HG03457 (cell line): ENCODE results near the gene P4HA1.
A peak's percentile ranks its signal among the peaks of the same experiment; 100 is the strongest.
"Not testable (repeated sequence)": the region's sequence is repeated elsewhere in the genome, so short reads cannot be mapped to it uniquely, and the experiment has no call there.

Experiments used
- ATAC-seq: cut with Tn5 transposase; IDR thresholded peaks from one replicate; pipeline ENCODE4 v1.9.1; 2021; ENCODE audit warnings: moderate number of reproducible peaks; ENCODE audit not compliant: unreplicated experiment

Gene P4HA1

DNA sequence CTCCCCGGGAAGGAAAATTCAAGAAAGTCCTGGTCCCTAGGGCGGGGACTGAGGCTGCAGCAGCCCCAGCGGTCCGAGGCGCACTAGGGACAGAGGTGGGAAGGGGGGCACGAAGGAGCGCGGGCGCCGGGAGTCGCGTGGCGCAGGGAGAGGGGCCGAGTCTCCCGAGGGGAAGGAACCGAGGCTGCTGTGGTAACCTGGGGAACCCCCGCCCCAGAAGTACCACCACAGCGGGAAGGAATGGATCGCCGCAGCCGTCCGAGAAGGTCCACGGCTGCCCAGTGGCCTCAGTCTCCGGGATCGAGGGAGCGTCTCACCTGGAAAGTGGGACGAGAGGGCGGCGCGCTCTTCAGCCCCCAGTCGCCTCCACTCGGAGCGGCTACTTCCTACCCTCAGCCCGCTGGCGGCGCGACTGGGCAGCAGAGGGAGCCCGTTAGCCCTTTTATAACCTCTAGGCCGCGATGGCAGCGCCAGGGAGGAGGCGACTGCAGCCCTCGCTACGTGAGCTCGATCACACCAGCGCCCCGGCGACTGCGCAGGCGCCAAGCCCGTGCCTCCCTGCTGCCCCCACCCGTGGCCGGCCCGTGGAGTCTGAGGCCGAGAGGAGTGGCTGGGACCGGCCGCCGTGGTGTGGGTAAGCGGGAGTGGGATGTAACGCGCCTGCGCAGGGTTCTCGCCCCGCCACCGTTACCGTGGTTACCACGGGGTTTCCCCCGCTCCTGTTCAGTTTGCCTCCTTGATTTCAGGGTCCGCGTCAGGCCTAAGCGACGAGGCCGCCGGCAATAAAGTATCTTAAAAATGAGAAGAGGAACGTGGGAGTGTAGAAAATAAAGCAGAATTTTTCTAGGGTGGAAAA lies at the start of gene P4HA1:
Gene P4HA1 (minus strand): TSS at position 418 of the 856 bp plus-strand sequence. CDS start 21,983 bp downstream, outside the sequence.
- peak; percentile 70 for ATAC-seq

DNA sequence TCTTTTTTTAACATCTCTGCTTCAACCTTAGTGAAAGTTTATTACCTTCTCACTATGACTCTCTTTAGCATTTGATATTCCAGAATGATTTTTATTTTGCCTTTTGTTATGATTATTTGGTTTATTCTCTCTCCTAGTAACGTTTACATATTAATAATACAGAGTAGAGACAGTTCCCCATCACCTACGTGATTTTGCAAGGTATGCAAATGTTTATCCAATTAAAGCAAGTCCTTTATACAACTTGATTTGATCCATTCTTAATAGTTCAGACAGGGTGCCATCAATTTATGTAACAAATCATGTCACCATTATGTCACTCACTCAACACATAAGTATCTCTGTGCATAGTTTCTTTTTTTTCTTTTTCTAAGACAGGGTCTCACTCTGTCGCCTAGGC lies 44.9 kb upstream of the P4HA1 start:
- no peak for ATAC-seq

DNA sequence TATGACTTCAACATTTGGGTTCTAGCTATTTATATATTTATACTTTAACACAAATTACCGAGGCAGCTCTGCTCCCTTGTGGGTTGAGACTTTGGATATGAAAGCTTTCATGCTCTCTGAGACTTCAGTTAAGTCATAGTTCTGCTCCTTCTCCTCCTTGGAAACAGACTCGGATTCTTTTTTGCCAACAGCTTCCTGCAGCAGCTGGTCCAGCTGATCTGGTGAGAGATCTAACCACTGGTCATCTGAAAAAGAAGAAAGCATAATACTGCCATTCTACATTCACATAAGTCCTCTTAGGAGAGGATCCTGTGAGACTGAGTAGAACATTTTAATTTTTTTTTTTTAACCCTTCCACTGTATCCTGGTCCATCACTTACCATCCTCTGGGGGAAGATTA lies 42.6 kb upstream of the P4HA1 start:
- no peak for ATAC-seq

DNA sequence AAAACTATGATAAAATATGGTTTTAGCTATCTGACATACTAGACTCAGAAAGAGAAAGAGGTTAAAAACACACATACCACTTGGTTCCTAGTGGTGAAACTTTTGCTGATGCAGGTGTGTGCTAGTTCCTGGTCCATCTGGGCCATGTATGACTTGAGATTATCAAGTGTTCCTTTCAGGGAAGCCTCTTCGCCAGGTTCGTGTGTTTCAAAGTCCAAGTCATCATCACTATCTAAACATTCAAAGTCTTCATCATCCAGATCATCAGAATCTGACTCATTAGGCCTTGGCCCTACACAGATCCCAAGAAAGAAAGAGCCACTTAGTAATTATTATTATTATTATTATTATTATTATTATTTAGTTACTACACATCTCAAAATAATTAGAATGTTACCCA lies 40.0 kb upstream of the P4HA1 start:
- no peak for ATAC-seq

DNA sequence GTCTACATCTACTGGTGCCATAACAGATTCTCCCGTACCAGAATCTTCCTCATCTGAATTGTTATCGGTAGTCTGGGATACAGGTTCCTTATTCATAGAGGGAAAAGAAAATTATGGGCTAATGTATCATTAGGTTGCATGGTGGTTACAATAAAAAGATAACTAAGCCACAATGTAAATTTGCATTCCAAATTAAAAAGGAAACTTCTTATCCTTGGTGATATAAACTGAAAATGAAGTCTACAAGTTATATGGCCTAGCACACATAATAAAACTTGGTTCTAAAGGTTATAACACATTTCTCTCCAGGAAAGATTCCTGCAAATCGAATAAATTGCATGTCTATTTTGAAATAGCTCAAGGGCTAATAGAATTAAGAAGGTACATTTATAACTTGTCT lies 38.1 kb upstream of the P4HA1 start:
- no peak for ATAC-seq

DNA sequence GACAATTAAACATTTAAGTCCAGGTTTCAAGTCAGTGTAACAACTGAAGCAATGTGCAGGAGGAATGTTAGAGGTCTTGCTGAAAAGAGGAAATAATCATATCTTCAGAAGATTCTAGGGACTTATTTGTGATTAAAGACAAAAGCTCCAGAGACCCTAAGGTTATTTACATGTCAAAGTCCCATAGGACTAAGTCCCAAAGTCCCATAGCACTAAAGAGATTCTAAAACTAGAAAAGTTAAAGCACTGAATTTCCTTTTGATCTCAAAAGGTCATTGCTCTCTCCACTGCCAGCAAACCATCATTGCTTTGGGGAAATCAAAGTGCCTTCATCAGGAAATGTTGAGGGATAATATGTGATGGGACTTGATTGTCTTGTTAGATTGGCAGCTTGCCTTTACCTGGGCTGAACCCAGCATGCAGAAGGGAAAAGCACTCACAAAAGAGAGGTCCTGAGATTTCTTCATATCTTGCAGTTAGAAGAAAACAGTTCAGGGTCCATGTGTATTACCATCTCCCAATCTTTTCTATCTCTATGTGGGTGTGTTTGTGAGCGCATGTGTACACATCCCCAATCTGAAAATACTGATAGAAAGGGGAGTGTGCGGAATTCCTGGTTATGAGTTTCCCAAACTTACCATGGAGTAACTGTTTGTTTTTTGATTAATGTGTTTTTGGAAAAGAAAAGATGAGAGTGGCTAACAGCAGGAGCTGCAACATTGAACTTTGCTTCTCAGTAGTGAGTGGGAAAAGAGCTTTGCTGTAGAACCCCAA lies 35.4 kb upstream of the P4HA1 start:
- ATAC-seq = no peak

DNA sequence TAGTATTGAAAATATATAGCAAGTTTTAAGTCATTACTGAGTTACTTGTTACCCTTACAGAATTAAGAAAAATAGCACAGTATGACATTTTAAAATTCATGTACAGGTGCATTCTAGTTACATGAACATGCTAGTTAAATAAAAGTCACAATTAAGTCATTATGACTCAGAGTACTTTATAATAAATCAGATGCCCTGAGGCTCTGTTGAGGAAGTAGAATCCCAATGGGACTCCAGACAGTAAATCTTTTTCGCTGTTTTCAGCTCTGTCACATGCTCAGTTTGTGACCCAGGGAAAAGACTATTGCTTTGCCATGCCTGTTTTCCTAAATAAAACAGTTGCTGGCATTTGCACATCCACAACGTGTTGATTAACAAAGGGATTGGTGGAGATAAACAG lies 34.6 kb upstream of the P4HA1 start:
- ATAC-seq = no peak

DNA sequence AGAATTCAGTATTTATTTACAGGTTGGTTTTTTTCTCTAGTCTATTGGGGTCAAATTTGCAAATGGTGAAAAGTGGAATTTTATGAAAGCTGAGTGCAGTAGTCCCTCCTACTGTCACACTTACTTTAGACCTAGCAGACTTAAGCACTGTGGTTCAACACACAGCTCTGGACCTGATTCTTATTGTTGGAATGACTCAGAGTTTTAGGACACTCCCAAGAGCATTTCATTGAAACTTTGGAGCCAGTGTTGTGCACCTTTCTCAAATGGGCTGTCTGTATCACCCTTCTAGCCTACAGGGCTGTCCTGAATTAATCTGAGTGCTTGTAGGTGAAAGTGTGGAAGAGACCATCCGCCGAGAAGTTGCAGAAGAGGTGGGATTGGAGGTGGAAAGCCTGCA lies 29.7 kb upstream of the P4HA1 start:
- ATAC-seq = no peak

DNA sequence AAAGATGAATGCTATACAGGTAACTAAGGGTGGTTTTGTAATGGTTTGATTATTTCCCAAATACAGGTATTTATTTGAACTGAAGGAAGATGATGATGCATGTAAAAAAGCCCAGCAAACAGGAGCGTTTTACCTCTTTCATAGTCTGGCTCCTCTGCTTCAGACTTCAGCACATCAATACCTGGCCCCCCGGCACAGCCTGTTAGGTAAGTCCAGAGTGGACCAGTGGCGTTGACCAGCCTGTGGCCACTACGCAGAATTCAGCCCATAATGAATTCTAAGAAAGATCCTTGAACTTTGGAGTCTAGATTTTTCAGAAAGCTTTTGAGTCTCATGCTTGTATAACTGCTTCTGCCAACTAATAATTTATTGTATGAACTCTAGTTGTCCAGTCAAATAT lies 23.3 kb upstream of the P4HA1 start:
- ATAC-seq = no peak

DNA sequence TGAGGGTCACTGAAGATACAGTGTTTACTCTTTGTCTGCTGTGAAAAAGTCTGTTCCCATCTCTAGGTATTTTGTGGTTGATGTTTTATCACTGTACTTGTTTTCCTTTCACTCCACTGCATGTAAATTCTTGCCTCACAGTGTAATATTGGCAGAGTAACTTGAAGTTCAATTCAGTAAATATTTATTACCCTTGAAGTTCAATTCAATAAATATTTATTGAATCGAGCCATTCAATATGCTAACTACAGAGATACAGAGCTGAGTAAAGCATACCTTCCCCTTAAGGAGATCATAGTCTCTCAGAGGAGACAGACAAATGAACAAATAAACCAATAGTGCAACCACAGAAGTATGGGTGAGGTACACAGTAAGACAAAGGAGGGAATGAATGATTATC lies 22.8 kb upstream of the P4HA1 start:
- no peak for ATAC-seq

DNA sequence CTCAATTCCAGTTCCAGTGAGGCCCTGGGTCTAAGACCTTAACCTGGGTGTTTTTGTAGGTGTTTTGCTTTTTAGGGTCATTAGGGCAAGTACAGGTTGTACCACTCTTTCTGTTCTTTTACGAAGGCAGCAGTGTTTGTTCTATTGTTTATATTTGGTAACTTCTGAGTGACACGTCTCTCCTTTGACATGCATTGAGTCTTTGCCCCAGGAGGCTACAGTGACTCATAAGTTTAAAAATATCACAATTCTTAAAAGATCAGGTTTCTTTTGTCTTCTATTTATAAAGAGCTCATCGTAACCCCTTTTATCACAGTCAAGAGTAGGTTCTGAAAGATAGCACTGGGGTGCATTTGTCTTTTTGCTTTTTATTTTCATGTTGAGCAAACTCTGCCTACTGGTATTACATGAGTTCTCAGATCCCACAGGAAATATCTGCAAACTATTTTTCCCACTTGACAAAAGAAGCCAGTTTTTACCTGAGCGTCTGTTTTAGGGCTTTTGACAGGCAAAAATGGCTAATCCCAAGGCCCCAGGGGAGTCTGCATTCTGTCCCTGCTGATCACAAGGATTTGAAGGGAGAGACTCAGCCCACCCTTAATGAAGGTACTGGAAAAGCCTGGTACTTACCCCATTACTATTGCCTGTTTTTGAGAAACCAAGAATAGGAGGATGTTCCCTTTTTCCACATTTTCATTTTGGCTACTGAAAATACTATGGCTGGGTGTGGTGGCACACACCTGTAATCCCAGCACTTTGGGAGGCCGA lies 21.5 kb upstream of the P4HA1 start:
- ATAC-seq = no peak

DNA sequence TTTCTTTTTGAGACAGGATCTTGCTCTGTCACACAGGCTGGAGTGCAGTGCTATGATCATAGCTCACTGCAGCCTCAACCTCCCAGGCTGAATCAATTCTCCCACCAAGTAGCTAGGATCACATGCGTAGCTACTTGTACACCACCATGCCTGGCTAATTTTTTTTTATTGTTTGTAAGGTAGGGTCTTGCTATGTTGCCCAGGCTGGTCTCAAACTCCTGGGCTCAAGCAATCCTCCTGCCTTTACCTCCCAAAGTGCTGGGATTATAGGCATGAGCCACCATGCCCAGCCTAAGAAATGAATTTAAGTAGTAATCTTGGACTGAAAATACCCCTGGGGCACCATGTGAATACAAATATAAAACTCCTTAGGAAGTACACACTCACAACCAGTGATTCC lies 19.4 kb upstream of the P4HA1 start:
- ATAC-seq = no peak

DNA sequence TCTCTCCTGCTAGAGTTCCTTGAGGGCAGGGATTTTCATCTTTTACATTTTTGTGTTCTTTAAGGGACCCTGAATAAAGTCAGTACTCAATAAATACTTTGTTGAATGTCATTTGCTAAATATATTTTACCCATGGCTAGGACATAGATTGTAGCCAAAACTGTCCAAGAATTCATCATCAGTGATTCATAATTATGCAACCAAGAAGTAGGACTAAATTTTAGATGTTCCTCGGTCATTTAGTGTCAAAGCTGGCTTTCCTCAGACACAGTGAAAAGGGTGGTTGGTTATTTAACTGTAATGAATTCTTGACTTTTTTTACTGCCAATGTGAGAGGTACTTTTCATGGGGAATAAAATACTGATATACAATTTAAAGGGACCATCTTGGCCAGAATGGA lies 16.9 kb upstream of the P4HA1 start:
- ATAC-seq = no peak

DNA sequence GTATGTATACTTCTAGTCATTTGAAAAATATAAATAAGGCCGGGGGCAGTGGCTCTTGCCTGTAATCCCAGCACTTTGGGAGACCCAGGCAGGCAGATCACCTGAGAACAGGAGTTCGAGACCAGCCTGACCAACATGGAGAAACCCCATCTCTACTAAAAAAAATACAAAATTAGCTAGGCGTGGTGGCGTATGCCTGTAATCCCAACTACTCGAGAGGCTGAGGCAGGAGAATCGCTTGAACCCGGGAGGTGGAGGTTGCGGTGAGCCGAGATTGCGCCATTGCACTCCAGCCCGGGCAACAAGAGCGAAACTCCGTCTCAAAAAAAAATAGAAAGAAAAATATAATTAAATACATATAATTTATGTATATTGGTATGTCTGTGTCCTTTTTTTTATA lies 15.4 kb upstream of the P4HA1 start:
- not testable (repeated sequence) for ATAC-seq

DNA sequence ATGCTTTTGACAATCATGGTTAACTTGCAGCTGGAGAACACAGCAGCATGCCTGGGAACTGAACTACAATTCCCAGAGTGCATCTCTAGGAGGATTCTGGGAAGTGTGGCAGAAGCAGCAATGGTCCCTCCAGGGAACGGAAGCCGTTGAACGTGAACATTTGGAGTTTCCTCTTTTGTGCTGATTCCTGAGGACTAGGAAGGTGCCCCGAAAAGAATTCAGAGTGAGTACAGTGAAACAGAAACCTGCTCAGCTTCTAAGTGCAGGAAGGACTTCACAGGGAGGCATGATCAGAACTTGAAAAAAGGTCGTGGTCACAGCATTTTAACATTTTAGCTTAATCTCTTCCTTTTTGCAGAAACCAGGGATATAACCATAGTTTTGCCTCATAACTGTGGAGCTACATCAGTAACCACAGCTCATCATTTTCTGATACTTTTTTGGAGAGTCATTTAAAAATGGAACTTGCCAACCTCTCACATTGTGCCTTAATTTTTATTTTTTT lies 13.7 kb upstream of the P4HA1 start, which contains the start of gene NUDT13:
Gene NUDT13 (plus strand): TSS at position 111 of the 505 bp plus-strand sequence. CDS start 3,911 bp downstream, outside the sequence.
- ATAC-seq = no peak

DNA sequence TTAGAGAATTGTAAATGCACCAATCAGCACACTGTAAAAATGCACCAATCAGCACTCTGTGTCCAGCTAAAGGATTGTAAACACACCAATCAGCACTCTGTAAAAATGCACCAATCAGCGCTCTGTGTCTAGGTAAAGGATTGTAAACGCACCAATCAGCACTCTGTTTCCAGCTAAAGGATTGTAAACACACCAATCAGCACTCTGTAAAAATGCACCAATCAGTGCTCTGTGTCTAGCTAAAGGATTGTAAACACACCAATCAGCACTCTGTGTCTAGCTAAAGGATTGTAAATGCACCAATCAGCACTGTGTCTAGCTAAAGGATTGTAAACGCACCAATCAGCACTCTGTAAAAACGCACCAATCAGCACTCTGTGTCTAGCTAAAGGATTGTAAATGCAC lies 12.6 kb upstream of the P4HA1 start:
- not testable (repeated sequence) for ATAC-seq

DNA sequence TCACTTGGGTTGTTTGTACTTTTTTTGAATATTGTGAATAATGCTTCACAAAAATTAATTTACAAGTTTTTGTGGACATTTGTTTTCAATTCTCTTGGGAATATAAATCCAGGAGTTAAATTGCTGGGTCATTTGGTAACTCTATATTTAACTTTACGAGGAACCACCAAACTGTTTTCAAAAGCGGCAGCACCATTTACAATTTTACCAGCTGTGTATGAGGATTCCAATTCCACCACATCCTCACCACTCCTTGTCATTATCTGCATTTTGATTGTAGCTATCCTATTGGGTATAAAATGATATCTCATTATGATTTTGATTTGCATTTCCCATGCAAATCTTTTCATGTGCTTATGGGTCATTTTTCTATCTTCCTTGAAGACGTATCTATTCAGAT lies 9.6 kb upstream of the P4HA1 start:
- no peak for ATAC-seq

DNA sequence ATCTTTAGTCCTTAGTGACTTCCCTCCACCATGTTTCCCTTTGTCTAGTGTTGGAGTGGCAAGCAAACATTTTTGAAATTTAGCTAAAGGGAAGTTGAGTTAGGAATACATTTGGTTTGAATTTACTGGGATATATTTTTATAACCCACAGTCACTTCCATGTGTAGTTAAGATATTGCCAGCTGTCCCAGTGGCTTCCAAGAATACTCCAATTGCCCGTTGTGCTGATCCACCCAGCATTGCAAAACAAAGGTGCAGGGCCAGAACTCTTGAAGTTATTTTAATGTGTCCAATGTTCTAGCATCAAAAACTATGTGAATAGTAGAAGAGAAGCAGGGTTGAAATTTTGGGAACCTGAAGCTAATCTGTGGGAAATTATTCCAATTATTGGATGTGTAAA lies 2.5 kb upstream of the P4HA1 start:
- ATAC-seq = no peak

DNA sequence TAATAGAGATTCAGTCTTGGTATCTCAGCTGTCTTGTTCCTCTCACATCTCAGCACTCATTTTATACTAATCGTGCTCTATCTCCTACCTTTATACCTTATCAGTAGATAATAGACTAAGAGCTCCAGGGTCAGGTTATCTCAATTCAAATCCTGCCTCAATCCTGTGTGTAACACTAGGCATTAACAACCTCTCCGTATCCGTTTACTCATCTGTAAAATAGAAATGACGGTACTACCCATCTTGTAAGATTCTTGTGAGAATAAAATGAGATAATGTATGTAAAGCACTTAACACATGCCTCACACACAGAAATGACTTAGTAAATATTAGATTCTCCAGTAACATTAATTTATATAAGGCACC lies 622 bp upstream of the P4HA1 start:
- no peak for ATAC-seq

DNA sequence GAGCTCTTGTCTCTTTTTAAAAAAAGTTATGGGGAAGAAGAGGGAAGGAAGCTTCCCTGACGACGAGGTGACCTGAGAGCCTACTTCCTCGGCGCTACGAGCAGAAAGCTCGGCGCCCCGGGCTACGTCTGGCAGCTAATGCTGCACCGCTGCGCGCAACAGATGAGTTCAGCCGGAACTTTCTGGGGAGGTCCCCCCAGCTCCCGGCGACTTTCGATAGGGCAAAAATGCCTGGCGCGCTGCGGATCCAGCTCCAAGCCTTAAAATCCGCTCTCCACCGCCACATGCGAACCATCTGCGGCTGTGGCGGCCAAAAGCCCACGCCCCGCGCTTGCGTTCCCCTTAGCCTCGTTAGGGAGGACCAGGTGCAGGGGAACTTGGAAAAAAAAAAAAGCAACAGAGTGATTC lies 621 bp downstream of the P4HA1 start:
- no peak for ATAC-seq

DNA sequence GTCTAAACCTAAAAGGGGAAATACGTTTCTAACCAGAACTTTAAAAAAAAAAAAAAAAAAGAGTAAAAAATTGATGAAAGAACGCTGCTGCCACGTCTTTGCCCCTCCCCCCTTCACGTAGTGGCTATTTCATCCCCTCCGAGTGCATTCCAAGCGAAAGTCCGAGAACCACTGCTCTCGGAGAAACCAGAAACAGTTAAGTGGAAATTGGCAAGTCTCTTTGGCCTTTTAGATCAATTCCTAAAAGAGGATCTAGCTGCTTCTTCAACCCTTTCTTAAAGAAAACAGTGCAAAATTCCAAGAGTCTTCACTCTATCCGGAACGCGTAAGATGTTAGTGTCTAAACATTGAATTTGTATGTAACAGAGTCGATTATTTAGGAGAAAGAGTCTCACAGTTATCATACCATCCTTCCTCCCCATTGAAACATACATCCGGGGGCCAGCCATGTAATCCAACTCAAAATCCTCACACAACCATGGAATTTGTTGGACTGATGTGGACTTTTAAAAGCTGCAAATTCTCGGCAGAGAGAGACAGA lies 1.1 kb downstream of the P4HA1 start:
- ATAC-seq = no peak
